Medulla oblongata (tissue), 1 donor: ENCODE data around the gene C8A.

ENCODE experiments used
- DNase-seq: peaks from one replicate; pipeline ENCODE4 v3.0.0-alpha.2; 2015; ENCODE audit errors: extremely low spot score

C8A gene

GRCh38 chr1:56837244-56837939 is 17.2 kb upstream of the C8A start:
- no peak for DNase-seq

- DNase-seq = no peak
Measured at GRCh38 chr1:56838759-56839158, 15.8 kb upstream of the C8A start.

GRCh38 chr1:56843544-56843943 is 11.1 kb upstream of the C8A start:
- DNase-seq = no peak

- DNase-seq = no peak
Measured at GRCh38 chr1:56844545-56845136, 10.0 kb upstream of the C8A start.

- no peak for DNase-seq
Measured at GRCh38 chr1:56845343-56845742, 9.3 kb upstream of the C8A start.

GRCh38 chr1:56849750-56850149 is 4.8 kb upstream of the C8A start:
- DNase-seq = no peak

- no peak for DNase-seq
Measured at GRCh38 chr1:56850411-56850810, 4.2 kb upstream of the C8A start.

GRCh38 chr1:56850922-56851321 is 3.7 kb upstream of the C8A start:
- DNase-seq = no peak

GRCh38 chr1:56852476-56852875 is 2.1 kb upstream of the C8A start:
- DNase-seq = no peak

- DNase-seq = no peak
Measured at GRCh38 chr1:56855190-56855589, 593 bp downstream of the C8A start.

GRCh38 chr1:56856186-56856585 is 1.6 kb downstream of the C8A start:
- DNase-seq = no peak

GRCh38 chr1:56859287-56859686 is 4.7 kb downstream of the C8A start:
- no peak for DNase-seq

GRCh38 chr1:56863265-56863992 is 8.8 kb downstream of the C8A start:
- DNase-seq = no peak

- DNase-seq = no peak
Measured at GRCh38 chr1:56864430-56864829, 9.8 kb downstream of the C8A start.

- no peak for DNase-seq
Measured at GRCh38 chr1:56866656-56867055, 12.1 kb downstream of the C8A start.

GRCh38 chr1:56867491-56867890 is 12.9 kb downstream of the C8A start:
- DNase-seq = no peak

- no peak for DNase-seq
Measured at GRCh38 chr1:56868761-56869160, 14.2 kb downstream of the C8A start.

GRCh38 chr1:56872597-56872996 is 18.0 kb downstream of the C8A start:
- DNase-seq = no peak

- no peak for DNase-seq
Measured at GRCh38 chr1:56873213-56873612, 18.6 kb downstream of the C8A start.

GRCh38 chr1:56874689-56875088 is 20.1 kb downstream of the C8A start:
- DNase-seq = no peak

GRCh38 chr1:56877973-56878372 is 23.4 kb downstream of the C8A start:
- no peak for DNase-seq

GRCh38 chr1:56880774-56881173 is 26.2 kb downstream of the C8A start:
- DNase-seq = no peak

- DNase-seq = no peak
Measured at GRCh38 chr1:56881417-56881816, 26.8 kb downstream of the C8A start.
